HepG2 (cell line): ENCODE results near the gene TBC1D19. TPM values are rescaled to one million over a fixed set of nuclear protein-coding genes. Genes with fewer than 3 reads are reported as not detected.

Experiments
- ATAC-seq: fragments of 200-7000 bp; cut with Tn5 transposase; 3 replicates; pipeline ENCODE4 v1.9.1; 2020; ENCODE audit warnings: mild to moderate bottlenecking, moderate library complexity
- BruUV-seq: library from RNA; stranded (reverse); fragments of 400-500 nt; replicated peaks from 2 replicates; lab custom pipeline; 2021; lab: Mats Ljungman, UMichigan
- CTCF ChIA-PET: fragments of 300-600 bp; formaldehyde crosslinking; extraction: SDS; loops from one replicate; lab custom pipeline; 2021; ENCODE audit warnings: low total read pairs, inconsistent platforms, low intra/inter-chr PET ratio; lab: Yijun Ruan, JAX
- POLR2A ChIA-PET: fragments of 350-600 bp; sonication (Branson Sonifier 250); formaldehyde crosslinking; loops from one replicate; lab custom pipeline; 2020; ENCODE audit warnings: antibody characterized with exemption, inconsistent platforms; lab: Yijun Ruan, JAX
- DNase-seq: peaks from one replicate; pipeline ENCODE4 v3.0.0-alpha.2; 2015; ENCODE audit warnings: low spot score
- FAIRE-seq: peaks from 3 replicates; lab custom pipeline; 2011; peaks lifted over from hg19 to GRCh38; lab: Jason Lieb, UNC
- H2AFZ ChIP-seq: one replicate; pipeline ENCODE4 v1.6.1; 2011; ENCODE audit warnings: low read length, inconsistent platforms
- H3K27ac ChIP-seq: fragments of 300-600 bp; 3 replicates; pipeline ENCODE4 v1.8.0; 2011; ENCODE audit warnings: mixed run types, mild to moderate bottlenecking, mixed read lengths, low read length, inconsistent platforms; ENCODE audit not compliant: insufficient read depth; ENCODE audit errors: extremely low read length
- H3K27me3 ChIP-seq, 2 experiments: fragments of 200-600 bp in 1 of 2; 2 replicates in 1 of 2; 3 replicates in 1 of 2; pipeline versions ENCODE4 v1.6.0 to v1.8.0; 2011; ENCODE audit warnings: low read length in 2 of 2, mild to moderate bottlenecking in 2 of 2, moderate library complexity in 2 of 2, inconsistent platforms in 1 of 2; ENCODE audit not compliant: insufficient read depth in 2 of 2, control insufficient read depth in 1 of 2
- H3K36me3 ChIP-seq, 2 experiments: fragments of 200-600 bp in 1 of 2; replicated peaks in 1 of 2; 2 replicates in 1 of 2; 3 replicates in 1 of 2; pipeline versions ENCODE4 v1.5.1 to v1.8.0; 2011; ENCODE audit warnings: low read length in 2 of 2, inconsistent platforms in 1 of 2; ENCODE audit not compliant: insufficient read depth in 2 of 2, control insufficient read depth in 1 of 2
- H3K4me1 ChIP-seq: 2 replicates; pipeline ENCODE4 v1.5.1; 2012; ENCODE audit warnings: low read length, inconsistent platforms; ENCODE audit not compliant: insufficient read depth
- H3K4me2 ChIP-seq: 2 replicates; pipeline ENCODE4 v1.6.0; 2011; ENCODE audit warnings: low read depth, low read length, inconsistent platforms
- H3K4me3 ChIP-seq, 3 experiments: fragments of 200-600 bp in 1 of 3; sonication (generic), shearing (Covaris generic) in 1 of 3; replicated peaks in 1 of 3; 2 replicates each; pipeline ENCODE4 v1.5.1; 2011 to 2016; ENCODE audit warnings: low read length in 3 of 3, inconsistent platforms in 2 of 3, low read depth in 2 of 3, mild to moderate bottlenecking in 2 of 3, control low read depth in 1 of 3, mixed read lengths in 1 of 3; ENCODE audit not compliant: insufficient read depth in 1 of 3
- H3K79me2 ChIP-seq: one replicate; pipeline ENCODE4 v1.6.1; 2011; ENCODE audit warnings: low read length, inconsistent platforms; ENCODE audit not compliant: insufficient read depth
- H3K9ac ChIP-seq: 2 replicates; pipeline ENCODE4 v1.6.0; 2011; ENCODE audit warnings: mild to moderate bottlenecking, low read depth, low read length, inconsistent platforms; ENCODE audit not compliant: insufficient read depth
- H3K9me3 ChIP-seq: 2 replicates; pipeline ENCODE4 v1.5.1; 2012; ENCODE audit warnings: mild to moderate bottlenecking, low read length
- H4K20me1 ChIP-seq: 2 replicates; pipeline ENCODE4 v1.6.0; 2011; ENCODE audit warnings: inconsistent platforms, mild to moderate bottlenecking, low read length, moderate library complexity; ENCODE audit not compliant: insufficient read depth
- FOSL2 ChIP-seq: sonication (generic); formaldehyde crosslinking; IDR thresholded peaks from 2 replicates; pipeline ENCODE4 v1.4.0; 2020; ENCODE audit warnings: missing genetic modification reagents
- NR2F6 ChIP-seq, 2 experiments: IDR thresholded peaks; 2 replicates each; pipeline ENCODE4 v1.6.1; 2016; ENCODE audit warnings: antibody characterized with exemption in 1 of 2, mild to moderate bottlenecking in 1 of 2
- ONECUT2 ChIP-seq: sonication (generic); formaldehyde crosslinking; IDR thresholded peaks from 2 replicates; pipeline ENCODE4 v1.4.0; 2020; ENCODE audit warnings: missing genetic modification reagents
- RFXAP ChIP-seq: sonication (generic); formaldehyde crosslinking; IDR thresholded peaks from 2 replicates; pipeline ENCODE4 v1.4.0; 2020; ENCODE audit warnings: missing genetic modification reagents, borderline replicate concordance
- ZNF432 ChIP-seq: sonication (generic); formaldehyde crosslinking; IDR thresholded peaks from 2 replicates; pipeline ENCODE4 v1.5.0; 2020; ENCODE audit warnings: missing genetic modification reagents, mild to moderate bottlenecking, borderline replicate concordance
- ZNF562 ChIP-seq: sonication (generic); formaldehyde crosslinking; IDR thresholded peaks from 2 replicates; pipeline ENCODE4 v1.8.0; 2022; ENCODE audit warnings: missing genetic modification reagents, borderline replicate concordance
- ZNF775 ChIP-seq: sonication (generic); formaldehyde crosslinking; IDR thresholded peaks from 2 replicates; pipeline ENCODE4 v1.4.0; 2020; ENCODE audit warnings: missing genetic modification reagents, mild to moderate bottlenecking, moderate library complexity, borderline replicate concordance
- in situ Hi-C: cut with HindIII; loops from 2 replicates; pipeline ENCODE4 v1.10.0; 2017; ENCODE audit warnings: low pct_unique_long_range_greater_than_20kb; ENCODE audit not compliant: extremely low pct_ligation_motif_present
- intact Hi-C: fragments of 100-400 bp; cut with micrococcal nuclease; formaldehyde crosslinking; loops from one replicate; pipeline ENCODE4 v1.10.0; 2022; ENCODE audit not compliant: unreplicated experiment
- polyA plus RNA-seq, 8 experiments: library from polyadenylated mRNA; depleted of rRNA in 3 of 8; stranded (reverse) in 7 of 8; unstranded in 1 of 8; fragments of >200 nt; fragmentation: Illumina TruSeq in 4 of 8; extraction: Trizol in 4 of 8; gene quantifications; 2 replicates each; pipeline versions ENCODE4 v1.2.1 to v1.2.3, GENCODE V29; 2011 to 2016; ENCODE audit warnings: low read depth in 4 of 8, missing spikeins in 1 of 8, mixed read lengths in 1 of 8; ENCODE audit not compliant: insufficient read depth in 1 of 8
- total RNA-seq, 5 experiments: library from RNA; depleted of rRNA; stranded (reverse); fragments of >200 nt; fragmentation: Illumina TruSeq; extraction: Trizol; gene quantifications; 2 replicates each; pipeline ENCODE4 v1.2.3, GENCODE V29; 2016; ENCODE audit warnings: low read depth in 1 of 5
- TF ChIP-seq, protein P1 (sequence below): sonication (generic); formaldehyde crosslinking; IDR thresholded peaks from 2 replicates; pipeline ENCODE4 v1.5.1; 2020; ENCODE audit warnings: mild to moderate bottlenecking, missing genetic modification reagents, moderate library complexity
- TF ChIP-seq, protein P2 (sequence below): sonication (generic); formaldehyde crosslinking; IDR thresholded peaks from 2 replicates; pipeline ENCODE4 v1.5.0; 2020; ENCODE audit warnings: missing genetic modification reagents
- TF ChIP-seq, protein P3 (sequence below): sonication (generic); formaldehyde crosslinking; IDR thresholded peaks from 2 replicates; pipeline ENCODE4 v1.4.0; 2020; ENCODE audit warnings: mild to moderate bottlenecking, low read depth, missing genetic modification reagents
- TF ChIP-seq, protein P4 (sequence below): IDR thresholded peaks from 2 replicates; pipeline ENCODE4 v1.6.1; 2018; ENCODE audit warnings: missing genetic modification reagents, mild to moderate bottlenecking, missing compliant biosample characterization
- TF ChIP-seq, protein P5 (sequence below): sonication (generic); formaldehyde crosslinking; conservative IDR thresholded peaks from 2 replicates; pipeline ENCODE4 v1.5.0; 2020; ENCODE audit warnings: missing genetic modification reagents

The TBC1D19 gene
- total and polyA plus RNA-seq, 2 of the 13 experiments (the other 11 are each of a cell fraction or from before 2014, with no cell fraction given), result 1.6 to 3.5 TPM

DNA sequence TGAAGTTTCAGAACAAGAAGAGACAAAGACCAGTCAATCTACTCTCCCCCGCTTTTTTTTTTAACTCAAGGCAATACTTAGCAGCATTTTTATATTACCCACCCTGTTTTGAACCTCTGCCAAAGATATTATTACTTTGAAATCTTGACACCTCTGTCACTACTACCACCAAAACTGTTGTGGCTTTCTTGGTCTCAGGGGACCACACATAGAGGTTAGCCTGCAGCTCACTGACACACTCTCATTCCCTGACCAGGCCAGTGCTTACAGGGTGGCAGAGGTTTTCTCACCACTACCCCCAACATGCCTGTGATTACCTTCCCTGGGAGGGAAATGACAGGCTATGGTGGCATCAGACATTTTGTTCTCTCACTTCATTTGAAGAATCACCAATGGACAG is 139.3 kb downstream of the TBC1D19 start (continued):
- no peak for TF ChIP-seq RFXAP (CRISPR knock-in tag)

DNA sequence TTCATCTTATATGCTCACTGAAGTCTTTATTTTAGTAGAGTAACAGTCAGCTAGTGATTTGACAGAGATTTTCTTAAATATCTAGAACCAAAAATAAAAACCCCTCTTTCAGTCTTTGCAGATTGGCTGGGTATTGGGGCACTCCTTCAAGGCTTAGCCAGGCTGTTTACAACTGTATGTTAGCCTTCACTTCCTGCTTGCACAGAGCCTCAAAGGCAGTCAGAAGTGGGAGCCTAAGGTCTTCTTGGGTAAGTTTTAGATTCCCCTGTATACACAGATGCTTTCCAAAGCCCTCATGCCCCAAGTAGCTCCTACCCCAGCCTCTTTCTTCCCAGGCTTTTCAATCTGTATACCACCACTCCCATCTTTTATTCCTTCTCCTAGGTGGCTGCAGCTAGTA is 140.7 kb downstream of the TBC1D19 start:
- intact Hi-C loops, result loop anchor here (5.0 to 10.0 kb wide), 2 partner anchors 290 to 312 kb away; no protein-coding TSS in a partner anchor

More for the DNA sequence above, 140.7 kb downstream of the TBC1D19 start:
- no peak for ATAC-seq
- ChIA-PET POLR2A (no interaction called here), CTCF (no interaction called here)
- H3K36me3 ChIP-seq, result no peaks in the 10 kb centered on the region
- DNase-seq, result no peak
- in situ Hi-C loops, result loop anchor here (10.0 kb wide), 1 partner anchor 260 kb away; no protein-coding TSS in a partner anchor
- no TSS peak for BruUV-seq
- no peak overlapping the region for H2AFZ ChIP-seq
- no peaks in the 10 kb centered on the region for H3K27me3 ChIP-seq
- no peak for FAIRE-seq
- no peaks in the 10 kb centered on the region for H3K79me2 ChIP-seq
- TF ChIP-seq, protein P1, sequence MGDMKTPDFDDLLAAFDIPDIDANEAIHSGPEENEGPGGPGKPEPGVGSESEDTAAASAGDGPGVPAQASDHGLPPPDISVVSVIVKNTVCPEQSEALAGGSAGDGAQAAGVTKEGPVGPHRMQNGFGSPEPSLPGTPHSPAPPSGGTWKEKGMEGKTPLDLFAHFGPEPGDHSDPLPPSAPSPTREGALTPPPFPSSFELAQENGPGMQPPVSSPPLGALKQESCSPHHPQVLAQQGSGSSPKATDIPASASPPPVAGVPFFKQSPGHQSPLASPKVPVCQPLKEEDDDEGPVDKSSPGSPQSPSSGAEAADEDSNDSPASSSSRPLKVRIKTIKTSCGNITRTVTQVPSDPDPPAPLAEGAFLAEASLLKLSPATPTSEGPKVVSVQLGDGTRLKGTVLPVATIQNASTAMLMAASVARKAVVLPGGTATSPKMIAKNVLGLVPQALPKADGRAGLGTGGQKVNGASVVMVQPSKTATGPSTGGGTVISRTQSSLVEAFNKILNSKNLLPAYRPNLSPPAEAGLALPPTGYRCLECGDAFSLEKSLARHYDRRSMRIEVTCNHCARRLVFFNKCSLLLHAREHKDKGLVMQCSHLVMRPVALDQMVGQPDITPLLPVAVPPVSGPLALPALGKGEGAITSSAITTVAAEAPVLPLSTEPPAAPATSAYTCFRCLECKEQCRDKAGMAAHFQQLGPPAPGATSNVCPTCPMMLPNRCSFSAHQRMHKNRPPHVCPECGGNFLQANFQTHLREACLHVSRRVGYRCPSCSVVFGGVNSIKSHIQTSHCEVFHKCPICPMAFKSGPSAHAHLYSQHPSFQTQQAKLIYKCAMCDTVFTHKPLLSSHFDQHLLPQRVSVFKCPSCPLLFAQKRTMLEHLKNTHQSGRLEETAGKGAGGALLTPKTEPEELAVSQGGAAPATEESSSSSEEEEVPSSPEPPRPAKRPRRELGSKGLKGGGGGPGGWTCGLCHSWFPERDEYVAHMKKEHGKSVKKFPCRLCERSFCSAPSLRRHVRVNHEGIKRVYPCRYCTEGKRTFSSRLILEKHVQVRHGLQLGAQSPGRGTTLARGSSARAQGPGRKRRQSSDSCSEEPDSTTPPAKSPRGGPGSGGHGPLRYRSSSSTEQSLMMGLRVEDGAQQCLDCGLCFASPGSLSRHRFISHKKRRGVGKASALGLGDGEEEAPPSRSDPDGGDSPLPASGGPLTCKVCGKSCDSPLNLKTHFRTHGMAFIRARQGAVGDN, result no peak
- TF ChIP-seq ZNF432 (CRISPR knock-in tag), result no peak
- TF ChIP-seq ZNF775, result no peak
- TF ChIP-seq, protein P2, sequence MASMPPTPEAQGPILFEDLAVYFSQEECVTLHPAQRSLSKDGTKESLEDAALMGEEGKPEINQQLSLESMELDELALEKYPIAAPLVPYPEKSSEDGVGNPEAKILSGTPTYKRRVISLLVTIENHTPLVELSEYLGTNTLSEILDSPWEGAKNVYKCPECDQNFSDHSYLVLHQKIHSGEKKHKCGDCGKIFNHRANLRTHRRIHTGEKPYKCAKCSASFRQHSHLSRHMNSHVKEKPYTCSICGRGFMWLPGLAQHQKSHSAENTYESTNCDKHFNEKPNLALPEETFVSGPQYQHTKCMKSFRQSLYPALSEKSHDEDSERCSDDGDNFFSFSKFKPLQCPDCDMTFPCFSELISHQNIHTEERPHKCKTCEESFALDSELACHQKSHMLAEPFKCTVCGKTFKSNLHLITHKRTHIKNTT (CRISPR knock-in tag), result no peak
- TF ChIP-seq, protein P3, sequence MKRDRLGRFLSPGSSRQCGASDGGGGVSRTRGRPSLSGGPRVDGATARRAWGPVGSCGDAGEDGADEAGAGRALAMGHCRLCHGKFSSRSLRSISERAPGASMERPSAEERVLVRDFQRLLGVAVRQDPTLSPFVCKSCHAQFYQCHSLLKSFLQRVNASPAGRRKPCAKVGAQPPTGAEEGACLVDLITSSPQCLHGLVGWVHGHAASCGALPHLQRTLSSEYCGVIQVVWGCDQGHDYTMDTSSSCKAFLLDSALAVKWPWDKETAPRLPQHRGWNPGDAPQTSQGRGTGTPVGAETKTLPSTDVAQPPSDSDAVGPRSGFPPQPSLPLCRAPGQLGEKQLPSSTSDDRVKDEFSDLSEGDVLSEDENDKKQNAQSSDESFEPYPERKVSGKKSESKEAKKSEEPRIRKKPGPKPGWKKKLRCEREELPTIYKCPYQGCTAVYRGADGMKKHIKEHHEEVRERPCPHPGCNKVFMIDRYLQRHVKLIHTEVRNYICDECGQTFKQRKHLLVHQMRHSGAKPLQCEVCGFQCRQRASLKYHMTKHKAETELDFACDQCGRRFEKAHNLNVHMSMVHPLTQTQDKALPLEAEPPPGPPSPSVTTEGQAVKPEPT, result no peak
- no peak for TF ChIP-seq NR2F6 (IDR thresholded peaks at IDR 0.05)
- TF ChIP-seq NR2F6 (CRISPR knock-in tag; IDR thresholded peaks at IDR 0.05), result no peak
- no peak for TF ChIP-seq ONECUT2 (CRISPR knock-in tag)
- TF ChIP-seq FOSL2 (CRISPR knock-in tag), result no peak
- TF ChIP-seq, protein P4, sequence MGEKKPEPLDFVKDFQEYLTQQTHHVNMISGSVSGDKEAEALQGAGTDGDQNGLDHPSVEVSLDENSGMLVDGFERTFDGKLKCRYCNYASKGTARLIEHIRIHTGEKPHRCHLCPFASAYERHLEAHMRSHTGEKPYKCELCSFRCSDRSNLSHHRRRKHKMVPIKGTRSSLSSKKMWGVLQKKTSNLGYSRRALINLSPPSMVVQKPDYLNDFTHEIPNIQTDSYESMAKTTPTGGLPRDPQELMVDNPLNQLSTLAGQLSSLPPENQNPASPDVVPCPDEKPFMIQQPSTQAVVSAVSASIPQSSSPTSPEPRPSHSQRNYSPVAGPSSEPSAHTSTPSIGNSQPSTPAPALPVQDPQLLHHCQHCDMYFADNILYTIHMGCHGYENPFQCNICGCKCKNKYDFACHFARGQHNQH (CRISPR knock-in tag), result no peak
- no peak for TF ChIP-seq ZNF562 (CRISPR knock-in tag)
- TF ChIP-seq, protein P5, sequence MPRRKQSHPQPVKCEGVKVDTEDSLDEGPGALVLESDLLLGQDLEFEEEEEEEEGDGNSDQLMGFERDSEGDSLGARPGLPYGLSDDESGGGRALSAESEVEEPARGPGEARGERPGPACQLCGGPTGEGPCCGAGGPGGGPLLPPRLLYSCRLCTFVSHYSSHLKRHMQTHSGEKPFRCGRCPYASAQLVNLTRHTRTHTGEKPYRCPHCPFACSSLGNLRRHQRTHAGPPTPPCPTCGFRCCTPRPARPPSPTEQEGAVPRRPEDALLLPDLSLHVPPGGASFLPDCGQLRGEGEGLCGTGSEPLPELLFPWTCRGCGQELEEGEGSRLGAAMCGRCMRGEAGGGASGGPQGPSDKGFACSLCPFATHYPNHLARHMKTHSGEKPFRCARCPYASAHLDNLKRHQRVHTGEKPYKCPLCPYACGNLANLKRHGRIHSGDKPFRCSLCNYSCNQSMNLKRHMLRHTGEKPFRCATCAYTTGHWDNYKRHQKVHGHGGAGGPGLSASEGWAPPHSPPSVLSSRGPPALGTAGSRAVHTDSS, result no peak
- no peaks in the 10 kb centered on the region for H3K9me3 ChIP-seq
- H3K9ac ChIP-seq, result no peak overlapping the region
- H3K4me2 ChIP-seq, result no peak overlapping the region
- H3K4me1 ChIP-seq, result peaks cover 10% of the 10 kb centered on the region
- no peaks in the 10 kb centered on the region for H4K20me1 ChIP-seq
- no peak overlapping the region for H3K27ac ChIP-seq
- H3K4me3 ChIP-seq, result no peak overlapping the region
